Mesenteric fat pad (tissue), 1 donor: ENCODE measurements around the gene OVOL3. TPM values are rescaled to one million over a fixed set of nuclear protein-coding genes. Genes with fewer than 3 reads are reported as not detected.
"Not testable (repeated sequence)": the region's sequence is repeated elsewhere in the genome, so short reads cannot be mapped to it uniquely, and the experiment has no call there.

ENCODE experiments used
- DNase-seq: peaks from one replicate; pipeline ENCODE4 v3.0.0-alpha.2; 2020; ENCODE audit warnings: low spot score
- long read RNA-seq: library from polyadenylated mRNA; unstranded; transcript quantifications from one replicate; pipeline ENCODE4 v2.0.0, GENCODE V29; 2020
- total RNA-seq: library from RNA; stranded (reverse); fragmentation: NEBNext Ultra II Directional; extraction: Animal tissue kit (Norgen Biotek cat#: 25700); gene quantifications from one replicate; pipeline ENCODE4 v1.2.1, GENCODE V29; 2021
- donor health status: DM: yes; HTN: yes; CAD: no.

The OVOL3 gene
- not detected for total RNA-seq
- long read RNA-seq: 0 reads

- no peak for DNase-seq
Measured at GRCh38 chr19:36110487-36111199, at the start of gene OVOL3. Gene OVOL3 (plus strand): TSS chr19:36111143. CDS start chr19:36111203, 60 bp downstream.

- DNase-seq: no peak
Measured at GRCh38 chr19:36061367-36061766, 49.6 kb upstream of the OVOL3 start.

GRCh38 chr19:36064826-36065225 is 46.1 kb upstream of the OVOL3 start:
- DNase-seq: no peak

GRCh38 chr19:36067681-36068080 is 43.3 kb upstream of the OVOL3 start:
- no peak for DNase-seq

GRCh38 chr19:36068810-36069499 is 42.0 kb upstream of the OVOL3 start:
- DNase-seq: not testable (repeated sequence)

- no peak for DNase-seq
Measured at GRCh38 chr19:36072081-36072480, 38.9 kb upstream of the OVOL3 start.

GRCh38 chr19:36073121-36073876 is 37.6 kb upstream of the OVOL3 start:
- DNase-seq: no peak

GRCh38 chr19:36079389-36079945 is 31.5 kb upstream of the OVOL3 start:
- no peak for DNase-seq

- DNase-seq: no peak
Measured at GRCh38 chr19:36081385-36081784, 29.6 kb upstream of the OVOL3 start.

- DNase-seq: no peak
Measured at GRCh38 chr19:36081894-36082293, 29.0 kb upstream of the OVOL3 start.

- no peak for DNase-seq
Measured at GRCh38 chr19:36082916-36083315, 28.0 kb upstream of the OVOL3 start.

GRCh38 chr19:36084231-36085009 is 26.5 kb upstream of the OVOL3 start:
- DNase-seq: no peak

- DNase-seq: no peak
Measured at GRCh38 chr19:36086326-36086725, 24.6 kb upstream of the OVOL3 start.

- no peak for DNase-seq
Measured at GRCh38 chr19:36089847-36090246, 21.1 kb upstream of the OVOL3 start.

- DNase-seq: no peak
Measured at GRCh38 chr19:36090910-36091695, 19.8 kb upstream of the OVOL3 start.

GRCh38 chr19:36092566-36092965 is 18.4 kb upstream of the OVOL3 start:
- DNase-seq: no peak

- no peak for DNase-seq
Measured at GRCh38 chr19:36093146-36093662, 17.7 kb upstream of the OVOL3 start.

GRCh38 chr19:36093687-36094086 is 17.3 kb upstream of the OVOL3 start:
- no peak for DNase-seq

GRCh38 chr19:36097036-36097435 is 13.9 kb upstream of the OVOL3 start:
- DNase-seq: no peak
